MM.1S (cell line): ENCODE results near the gene TESK2.

Source experiments
- CTCF ChIP-seq: fragments of 300-600 bp; sonication (generic); IDR thresholded peaks from 2 replicates; pipeline ENCODE4 v1.5.1; 2016; ENCODE audit warnings: antibody characterized with exemption, low read length, mixed read lengths
- EZH2 ChIP-seq: fragments of 300-600 bp; sonication (generic); optimal IDR thresholded peaks from 2 replicates; pipeline ENCODE3; 2017; ENCODE audit warnings: low read depth, mild to moderate bottlenecking, antibody characterized with exemption, low read length, mixed read lengths

DNA sequence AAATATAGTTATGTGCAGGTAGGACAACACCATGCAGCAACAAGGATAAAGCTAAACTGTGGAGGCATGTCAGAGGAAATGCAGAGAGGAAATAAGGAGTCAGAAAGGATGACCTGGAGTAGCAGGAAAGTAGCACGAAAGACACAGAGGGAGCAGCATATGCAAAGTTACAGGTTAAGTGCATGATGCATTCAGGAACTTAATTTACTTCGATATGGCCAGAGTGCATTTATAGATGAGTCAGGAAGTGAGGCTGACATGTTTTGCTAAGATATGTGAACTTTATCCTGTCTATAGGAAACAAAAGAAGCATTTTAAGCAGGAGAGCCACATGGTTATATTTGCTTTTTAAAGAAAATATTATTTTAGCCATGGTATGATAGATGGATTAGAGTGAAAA, 135.3 kb downstream of the TESK2 start:
- no peak for TF ChIP-seq CTCF
- no peak for TF ChIP-seq EZH2
